KMS-11 (cell line): ENCODE data around the gene FBXO8.
A peak's percentile ranks its signal among the peaks of the same experiment; 100 is the strongest.

ENCODE experiments used
- H2AFZ ChIP-seq: fragments of 200-600 bp; sonication (generic); 2 replicates; pipeline ENCODE4 v1.6.1; 2016; ENCODE audit warnings: antibody characterized with exemption, mixed run types, low read depth
- H3K27ac ChIP-seq: fragments of 200-600 bp; sonication (generic); 2 replicates; pipeline ENCODE4 v1.6.1; 2016; ENCODE audit warnings: mild to moderate bottlenecking, mixed run types
- H3K27me3 ChIP-seq: fragments of 200-600 bp; sonication (generic); 2 replicates; pipeline ENCODE4 v1.6.1; 2017; ENCODE audit warnings: mild to moderate bottlenecking, low read depth, mixed run types, moderate library complexity; ENCODE audit not compliant: insufficient read depth
- H3K36me3 ChIP-seq: fragments of 200-600 bp; sonication (generic); 2 replicates; pipeline ENCODE4 v1.6.1; 2017; ENCODE audit warnings: mild to moderate bottlenecking, mixed run types; ENCODE audit not compliant: insufficient read depth
- H3K4me1 ChIP-seq: fragments of 200-600 bp; sonication (generic); 2 replicates; pipeline ENCODE4 v1.6.1; 2016; ENCODE audit warnings: mild to moderate bottlenecking, low read depth, mixed run types; ENCODE audit not compliant: poor library complexity, severe bottlenecking
- H3K4me2 ChIP-seq: fragments of 200-600 bp; sonication (generic); 2 replicates; pipeline ENCODE4 v1.7.0; 2016; ENCODE audit warnings: mild to moderate bottlenecking, mixed run types
- H3K4me3 ChIP-seq: fragments of 200-600 bp; sonication (generic); IDR thresholded peaks from 2 replicates; pipeline ENCODE4 v1.6.1; 2017; ENCODE audit warnings: low read depth, low read length, mixed read lengths; ENCODE audit not compliant: insufficient read depth
- H3K79me2 ChIP-seq: fragments of 200-600 bp; sonication (generic); 2 replicates; pipeline ENCODE4 v1.6.1; 2016; ENCODE audit warnings: low read depth, mixed run types; ENCODE audit not compliant: insufficient read depth
- H3K9ac ChIP-seq: fragments of 200-600 bp; sonication (generic); 2 replicates; pipeline ENCODE4 v1.6.1; 2016; ENCODE audit warnings: mild to moderate bottlenecking, mixed run types
- H4K20me1 ChIP-seq: fragments of 200-600 bp; sonication (generic); 2 replicates; pipeline ENCODE4 v1.6.1; 2016; ENCODE audit warnings: mild to moderate bottlenecking, mixed run types; ENCODE audit not compliant: insufficient read depth
- TF ChIP-seq, protein P1 (sequence below): fragments of 200-600 bp; sonication (generic); conservative IDR thresholded peaks from 2 replicates; pipeline ENCODE4 v1.6.1; 2017; ENCODE audit warnings: low read depth, mild to moderate bottlenecking, antibody characterized with exemption, low read length, moderate library complexity, mixed read lengths

The FBXO8 gene

DNA sequence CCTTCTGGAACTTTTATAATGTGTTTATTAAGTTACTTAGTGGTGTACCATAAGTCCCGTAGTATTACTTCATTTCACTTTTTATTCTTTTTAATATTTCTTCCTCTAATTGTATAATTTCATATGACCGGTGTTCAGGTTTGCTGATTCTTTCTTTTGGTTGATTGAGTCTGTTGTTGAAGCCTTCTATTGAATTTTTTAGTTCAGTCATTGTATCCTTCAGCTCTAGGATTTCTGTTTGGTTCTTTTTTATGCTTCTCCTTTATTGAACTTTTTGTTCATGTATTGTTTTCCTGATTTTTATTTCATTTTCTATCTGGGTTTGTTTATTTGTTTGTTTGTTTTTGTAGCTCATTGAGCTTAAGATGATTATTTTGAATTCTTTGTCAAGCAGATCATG, 9.0 kb upstream of the FBXO8 start:
- no peak overlapping the region for H3K4me3 ChIP-seq
- peaks cover 23% of the 10 kb centered on the region; the same call in 1 of the 2 replicates for H3K79me2 ChIP-seq
- H2AFZ ChIP-seq = no peak overlapping the region
- no peaks in the 10 kb centered on the region for H3K27me3 ChIP-seq
- TF ChIP-seq, protein P1, sequence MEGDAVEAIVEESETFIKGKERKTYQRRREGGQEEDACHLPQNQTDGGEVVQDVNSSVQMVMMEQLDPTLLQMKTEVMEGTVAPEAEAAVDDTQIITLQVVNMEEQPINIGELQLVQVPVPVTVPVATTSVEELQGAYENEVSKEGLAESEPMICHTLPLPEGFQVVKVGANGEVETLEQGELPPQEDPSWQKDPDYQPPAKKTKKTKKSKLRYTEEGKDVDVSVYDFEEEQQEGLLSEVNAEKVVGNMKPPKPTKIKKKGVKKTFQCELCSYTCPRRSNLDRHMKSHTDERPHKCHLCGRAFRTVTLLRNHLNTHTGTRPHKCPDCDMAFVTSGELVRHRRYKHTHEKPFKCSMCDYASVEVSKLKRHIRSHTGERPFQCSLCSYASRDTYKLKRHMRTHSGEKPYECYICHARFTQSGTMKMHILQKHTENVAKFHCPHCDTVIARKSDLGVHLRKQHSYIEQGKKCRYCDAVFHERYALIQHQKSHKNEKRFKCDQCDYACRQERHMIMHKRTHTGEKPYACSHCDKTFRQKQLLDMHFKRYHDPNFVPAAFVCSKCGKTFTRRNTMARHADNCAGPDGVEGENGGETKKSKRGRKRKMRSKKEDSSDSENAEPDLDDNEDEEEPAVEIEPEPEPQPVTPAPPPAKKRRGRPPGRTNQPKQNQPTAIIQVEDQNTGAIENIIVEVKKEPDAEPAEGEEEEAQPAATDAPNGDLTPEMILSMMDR = no peak
- no peaks in the 10 kb centered on the region for H3K4me1 ChIP-seq
- H3K9ac ChIP-seq = no peak overlapping the region
- no peak overlapping the region for H3K4me2 ChIP-seq
- H4K20me1 ChIP-seq = no peaks in the 10 kb centered on the region
- no peaks in the 10 kb centered on the region for H3K36me3 ChIP-seq
- H3K27ac ChIP-seq = no peak overlapping the region

DNA sequence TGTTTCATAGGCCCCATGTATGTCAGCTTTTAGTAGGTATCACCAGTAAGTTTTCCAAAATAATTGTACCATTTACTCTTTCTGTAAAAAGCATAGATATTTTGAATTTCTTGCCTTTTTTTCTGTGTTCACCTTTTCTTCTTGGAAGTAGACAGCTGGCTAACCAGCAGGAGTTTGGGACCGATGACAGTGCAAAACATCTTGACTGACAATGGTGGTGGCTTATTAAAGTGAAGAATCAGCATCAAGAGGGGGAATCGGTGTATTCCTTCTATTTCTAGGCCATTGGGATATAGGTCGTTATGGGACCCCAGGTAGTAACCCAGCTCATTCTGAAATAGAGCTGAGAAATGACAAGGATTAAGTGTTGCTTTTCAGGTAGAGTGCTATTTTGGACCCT, 3.4 kb upstream of the FBXO8 start:
- TF ChIP-seq, protein P1 = no peak
- Histone ChIP-seq H3K4me2 (no peak overlapping the region), H3K4me3 (no peak overlapping the region), H4K20me1 (no peaks in the 10 kb centered on the region), H3K9ac (no peak overlapping the region), H3K27me3 (no peaks in the 10 kb centered on the region), H3K36me3 (no peaks in the 10 kb centered on the region), H3K79me2 (peaks cover 53% of the 10 kb centered on the region), H3K4me1 (peaks cover 17% of the 10 kb centered on the region), H3K27ac (no peak overlapping the region), H2AFZ (no peak overlapping the region)

DNA sequence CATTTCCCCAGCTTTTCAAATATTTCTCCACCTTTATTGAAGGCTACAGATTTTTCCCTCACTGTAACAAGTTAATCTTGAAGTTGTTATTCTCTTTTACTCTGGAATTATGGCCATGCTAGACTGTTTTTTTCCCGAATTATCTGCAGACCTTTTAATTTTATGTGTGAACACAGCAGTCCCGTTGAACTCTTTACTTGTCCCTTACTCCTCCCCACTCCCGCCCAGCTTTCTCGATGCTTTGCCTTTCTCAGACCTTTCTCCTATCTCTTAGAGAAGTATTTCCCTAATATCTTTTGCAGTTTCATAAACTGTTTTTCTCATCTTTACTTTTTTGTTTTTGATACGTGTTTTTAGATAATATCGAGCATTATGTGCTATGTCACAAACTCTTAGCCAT, 1.0 kb upstream of the FBXO8 start:
- TF ChIP-seq, protein P1 = no peak

DNA sequence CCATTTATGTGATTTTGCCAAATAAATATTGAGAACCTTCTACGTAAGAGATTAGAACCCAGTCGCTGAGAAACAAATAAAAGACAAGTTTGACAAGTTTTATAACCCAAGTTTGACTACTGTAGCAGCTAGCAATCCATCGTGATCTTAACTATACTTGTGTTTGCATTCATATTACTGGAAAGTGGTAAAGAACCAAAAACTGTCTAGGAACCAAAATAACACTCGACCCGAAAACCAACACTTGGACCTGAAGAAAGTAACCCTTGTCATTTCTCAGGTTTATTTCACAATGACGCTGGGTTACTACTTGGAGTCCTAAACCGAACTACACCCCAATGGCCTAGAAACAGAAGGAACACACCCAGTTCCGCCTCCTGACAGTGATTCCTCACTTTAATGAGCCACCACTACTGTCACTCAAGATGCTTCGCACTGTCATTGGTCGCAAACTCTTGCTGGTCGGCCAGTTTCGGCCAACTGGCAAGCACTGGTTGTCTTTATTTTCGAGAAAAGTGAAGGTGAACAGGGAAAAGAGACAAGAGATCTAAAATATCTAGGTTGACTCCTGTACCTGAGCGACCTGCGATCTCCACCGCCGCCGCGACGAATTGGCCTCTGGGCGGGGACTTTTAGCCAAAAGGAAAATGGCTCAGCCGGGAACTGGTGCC, 496 bp downstream of the FBXO8 start:
- no peaks in the 10 kb centered on the region for H4K20me1 ChIP-seq
- peak overlapping the region; percentile 84 for H3K4me2 ChIP-seq
- TF ChIP-seq, protein P1 = no peak
- H3K4me1 ChIP-seq = peaks cover 40% of the 10 kb centered on the region
- no peaks in the 10 kb centered on the region for H3K36me3 ChIP-seq
- no peak overlapping the region for H3K4me3 ChIP-seq
- peak overlapping the region; percentile 96 for H3K9ac ChIP-seq
- H3K79me2 ChIP-seq = peaks cover 58% of the 10 kb centered on the region
- no peaks in the 10 kb centered on the region for H3K27me3 ChIP-seq
- peak overlapping the region; percentile 93 for H3K27ac ChIP-seq
- peak overlapping the region; percentile 98 for H2AFZ ChIP-seq

More for the DNA sequence above, 1.0 kb upstream of the FBXO8 start:
- Histone ChIP-seq H3K4me3 (no peak overlapping the region), H3K27ac (peak overlapping the region; percentile 93), H3K27me3 (no peaks in the 10 kb centered on the region), H3K9ac (peak overlapping the region; percentile 96), H4K20me1 (no peaks in the 10 kb centered on the region), H3K4me2 (peak overlapping the region; percentile 84), H3K36me3 (no peaks in the 10 kb centered on the region), H3K79me2 (peaks cover 54% of the 10 kb centered on the region), H2AFZ (peak overlapping the region; percentile 98), H3K4me1 (peaks cover 29% of the 10 kb centered on the region)
